Measurements from ENCODE around the gene MMS22L.

MMS22L gene

GRCh38 chr6:97136626-97137358, 146.2 kb downstream of the MMS22L start:
- DNase-seq: no peak

GRCh38 chr6:97133067-97133466, 149.9 kb downstream of the MMS22L start:
- DNase-seq: no peak

GRCh38 chr6:97129106-97129505, 153.9 kb downstream of the MMS22L start:
- no peak for DNase-seq

GRCh38 chr6:97128507-97128906, 154.5 kb downstream of the MMS22L start:
- no peak for DNase-seq

- DNase-seq: no peak
Measured at GRCh38 chr6:97123652-97124051, 159.4 kb downstream of the MMS22L start.

GRCh38 chr6:97123112-97123511, 159.9 kb downstream of the MMS22L start:
- no peak for DNase-seq

- DNase-seq: no peak
Measured at GRCh38 chr6:97120511-97120910, 162.5 kb downstream of the MMS22L start.

- no peak for DNase-seq
Measured at GRCh38 chr6:97114645-97115044, 168.4 kb downstream of the MMS22L start.

GRCh38 chr6:97113170-97113569, 169.8 kb downstream of the MMS22L start:
- no peak for DNase-seq

- no peak for DNase-seq
Measured at GRCh38 chr6:97111243-97111642, 171.8 kb downstream of the MMS22L start.

GRCh38 chr6:97110626-97111025, 172.4 kb downstream of the MMS22L start:
- DNase-seq: no peak

- no peak for DNase-seq
Measured at GRCh38 chr6:97110149-97110548, 172.9 kb downstream of the MMS22L start.

- DNase-seq: no peak
Measured at GRCh38 chr6:97109444-97109843, 173.6 kb downstream of the MMS22L start.

GRCh38 chr6:97102145-97102790, 180.7 kb downstream of the MMS22L start:
- no peak for DNase-seq

GRCh38 chr6:97100696-97101095, 182.3 kb downstream of the MMS22L start:
- DNase-seq: no peak

GRCh38 chr6:97097068-97098047, 185.7 kb downstream of the MMS22L start:
- DNase-seq: no peak

GRCh38 chr6:97095311-97095850, 187.6 kb downstream of the MMS22L start:
- no peak for DNase-seq

- no peak for DNase-seq
Measured at GRCh38 chr6:97094376-97094775, 188.6 kb downstream of the MMS22L start.

- no peak for DNase-seq
Measured at GRCh38 chr6:97092673-97093305, 190.2 kb downstream of the MMS22L start.

Measured in NCI-H510A treated with DMSO at 0.1 percent for 48 hours (cell line).